Measurements from ENCODE around the gene RUNX1.

Gene RUNX1

GRCh38 chr21:35063428-35064172 is 14.5 kb upstream of the RUNX1 start:
- no peaks in the 10 kb centered on the region for H3K4me1 ChIP-seq (ENCODE audit: control insufficient read depth, insufficient read depth, low read length, poor library complexity, severe bottlenecking)
- H3K27me3 ChIP-seq (replicated peaks; ENCODE audit: control insufficient read depth, insufficient read depth, low read length, poor library complexity, severe bottlenecking) = no peaks in the 10 kb centered on the region
- H3K4me3 ChIP-seq (ENCODE audit: insufficient read depth, low read depth, low read length, poor library complexity, severe bottlenecking) = no peak overlapping the region
- no peaks in the 10 kb centered on the region for H3K9me3 ChIP-seq (ENCODE audit: control insufficient read depth, low read length)
- no peak overlapping the region for H3K27ac ChIP-seq (ENCODE audit: insufficient read depth, low read length, poor library complexity, severe bottlenecking)
- H3K36me3 ChIP-seq (ENCODE audit: control insufficient read depth, insufficient read depth, low read length) = no peaks in the 10 kb centered on the region
- no peak for DNase-seq

GRCh38 chr21:35062016-35062415 is 12.9 kb upstream of the RUNX1 start:
- Histone ChIP-seq H3K27ac (ENCODE audit: insufficient read depth, low read length, poor library complexity, severe bottlenecking) (no peak overlapping the region), H3K9me3 (ENCODE audit: control insufficient read depth, low read length) (no peaks in the 10 kb centered on the region), H3K36me3 (ENCODE audit: control insufficient read depth, insufficient read depth, low read length) (no peaks in the 10 kb centered on the region), H3K27me3 (replicated peaks; ENCODE audit: control insufficient read depth, insufficient read depth, low read length, poor library complexity, severe bottlenecking) (no peaks in the 10 kb centered on the region), H3K4me3 (ENCODE audit: insufficient read depth, low read depth, low read length, poor library complexity, severe bottlenecking) (no peak overlapping the region), H3K4me1 (ENCODE audit: control insufficient read depth, insufficient read depth, low read length, poor library complexity, severe bottlenecking) (no peaks in the 10 kb centered on the region)
- no peak for DNase-seq

- DNase-seq = no peak
- Histone ChIP-seq H3K36me3 (ENCODE audit: control insufficient read depth, insufficient read depth, low read length) (no peaks in the 10 kb centered on the region), H3K27ac (ENCODE audit: insufficient read depth, low read length, poor library complexity, severe bottlenecking) (no peak overlapping the region), H3K27me3 (replicated peaks; ENCODE audit: control insufficient read depth, insufficient read depth, low read length, poor library complexity, severe bottlenecking) (no peaks in the 10 kb centered on the region), H3K9me3 (ENCODE audit: control insufficient read depth, low read length) (no peaks in the 10 kb centered on the region), H3K4me1 (ENCODE audit: control insufficient read depth, insufficient read depth, low read length, poor library complexity, severe bottlenecking) (no peaks in the 10 kb centered on the region), H3K4me3 (ENCODE audit: insufficient read depth, low read depth, low read length, poor library complexity, severe bottlenecking) (no peak overlapping the region)
Measured at GRCh38 chr21:35059742-35060141, 10.6 kb upstream of the RUNX1 start.

- Histone ChIP-seq H3K9me3 (ENCODE audit: control insufficient read depth, low read length) (no peaks in the 10 kb centered on the region), H3K27me3 (replicated peaks; ENCODE audit: control insufficient read depth, insufficient read depth, low read length, poor library complexity, severe bottlenecking) (no peaks in the 10 kb centered on the region), H3K27ac (ENCODE audit: insufficient read depth, low read length, poor library complexity, severe bottlenecking) (no peak overlapping the region), H3K36me3 (ENCODE audit: control insufficient read depth, insufficient read depth, low read length) (no peaks in the 10 kb centered on the region), H3K4me3 (ENCODE audit: insufficient read depth, low read depth, low read length, poor library complexity, severe bottlenecking) (no peak overlapping the region), H3K4me1 (ENCODE audit: control insufficient read depth, insufficient read depth, low read length, poor library complexity, severe bottlenecking) (no peaks in the 10 kb centered on the region)
- no peak for DNase-seq
Measured at GRCh38 chr21:35058058-35058457, 9.0 kb upstream of the RUNX1 start.

- Histone ChIP-seq H3K4me1 (ENCODE audit: control insufficient read depth, insufficient read depth, low read length, poor library complexity, severe bottlenecking) (no peaks in the 10 kb centered on the region), H3K4me3 (ENCODE audit: insufficient read depth, low read depth, low read length, poor library complexity, severe bottlenecking) (no peak overlapping the region), H3K27me3 (replicated peaks; ENCODE audit: control insufficient read depth, insufficient read depth, low read length, poor library complexity, severe bottlenecking) (no peaks in the 10 kb centered on the region), H3K9me3 (ENCODE audit: control insufficient read depth, low read length) (no peaks in the 10 kb centered on the region), H3K27ac (ENCODE audit: insufficient read depth, low read length, poor library complexity, severe bottlenecking) (no peak overlapping the region), H3K36me3 (ENCODE audit: control insufficient read depth, insufficient read depth, low read length) (no peaks in the 10 kb centered on the region)
- no peak for DNase-seq
Measured at GRCh38 chr21:35057428-35057827, 8.3 kb upstream of the RUNX1 start.

GRCh38 chr21:35053356-35054096 is 4.4 kb upstream of the RUNX1 start:
- DNase-seq = no peak
- no peaks in the 10 kb centered on the region for H3K27me3 ChIP-seq (replicated peaks; ENCODE audit: control insufficient read depth, insufficient read depth, low read length, poor library complexity, severe bottlenecking)
- H3K36me3 ChIP-seq (ENCODE audit: control insufficient read depth, insufficient read depth, low read length) = no peaks in the 10 kb centered on the region
- no peak overlapping the region for H3K27ac ChIP-seq (ENCODE audit: insufficient read depth, low read length, poor library complexity, severe bottlenecking)
- no peak overlapping the region for H3K4me3 ChIP-seq (ENCODE audit: insufficient read depth, low read depth, low read length, poor library complexity, severe bottlenecking)
- H3K4me1 ChIP-seq (ENCODE audit: control insufficient read depth, insufficient read depth, low read length, poor library complexity, severe bottlenecking) = peaks cover 22% of the 10 kb centered on the region
- H3K9me3 ChIP-seq (ENCODE audit: control insufficient read depth, low read length) = no peaks in the 10 kb centered on the region

- Histone ChIP-seq H3K4me1 (ENCODE audit: control insufficient read depth, insufficient read depth, low read length, poor library complexity, severe bottlenecking) (peaks cover 22% of the 10 kb centered on the region), H3K36me3 (ENCODE audit: control insufficient read depth, insufficient read depth, low read length) (no peaks in the 10 kb centered on the region), H3K27me3 (replicated peaks; ENCODE audit: control insufficient read depth, insufficient read depth, low read length, poor library complexity, severe bottlenecking) (no peaks in the 10 kb centered on the region), H3K9me3 (ENCODE audit: control insufficient read depth, low read length) (no peaks in the 10 kb centered on the region), H3K4me3 (ENCODE audit: insufficient read depth, low read depth, low read length, poor library complexity, severe bottlenecking) (no peak overlapping the region), H3K27ac (ENCODE audit: insufficient read depth, low read length, poor library complexity, severe bottlenecking) (no peak overlapping the region)
- DNase-seq = no peak
Measured at GRCh38 chr21:35052801-35053200, 3.7 kb upstream of the RUNX1 start.

GRCh38 chr21:35051287-35051818 is 2.3 kb upstream of the RUNX1 start:
- Histone ChIP-seq H3K4me1 (ENCODE audit: control insufficient read depth, insufficient read depth, low read length, poor library complexity, severe bottlenecking) (peaks cover 28% of the 10 kb centered on the region), H3K9me3 (ENCODE audit: control insufficient read depth, low read length) (no peaks in the 10 kb centered on the region), H3K27me3 (replicated peaks; ENCODE audit: control insufficient read depth, insufficient read depth, low read length, poor library complexity, severe bottlenecking) (no peaks in the 10 kb centered on the region), H3K27ac (ENCODE audit: insufficient read depth, low read length, poor library complexity, severe bottlenecking) (peak overlapping the region; percentile 92), H3K4me3 (ENCODE audit: insufficient read depth, low read depth, low read length, poor library complexity, severe bottlenecking) (no peak overlapping the region), H3K36me3 (ENCODE audit: control insufficient read depth, insufficient read depth, low read length) (no peaks in the 10 kb centered on the region)
- peak; percentile 71 to 75 (median 72) for DNase-seq

GRCh38 chr21:35050348-35051286 is 1.5 kb upstream of the RUNX1 start:
- DNase-seq = no peak
- Histone ChIP-seq H3K27ac (ENCODE audit: insufficient read depth, low read length, poor library complexity, severe bottlenecking) (peak overlapping the region; percentile 92), H3K4me3 (ENCODE audit: insufficient read depth, low read depth, low read length, poor library complexity, severe bottlenecking) (peak overlapping the region; percentile 72)

More at GRCh38 chr21:35050348-35051286, 1.5 kb upstream of the RUNX1 start:
- H3K4me1 ChIP-seq (ENCODE audit: control insufficient read depth, insufficient read depth, low read length, poor library complexity, severe bottlenecking) = peaks cover 32% of the 10 kb centered on the region
- H3K9me3 ChIP-seq (ENCODE audit: control insufficient read depth, low read length) = no peaks in the 10 kb centered on the region
- H3K27me3 ChIP-seq (replicated peaks; ENCODE audit: control insufficient read depth, insufficient read depth, low read length, poor library complexity, severe bottlenecking) = no peaks in the 10 kb centered on the region
- no peaks in the 10 kb centered on the region for H3K36me3 ChIP-seq (ENCODE audit: control insufficient read depth, insufficient read depth, low read length)
